SK-N-SH (cell line): ENCODE data around the gene DCAF11. TPM values are rescaled to one million over a fixed set of nuclear protein-coding genes. Genes with fewer than 3 reads are reported as not detected.

ENCODE experiments used
- CTCF ChIA-PET: fragments of 300-600, 350-600 bp; formaldehyde crosslinking; extraction: SDS; loops from one replicate; lab custom pipeline; 2021; lab: Yijun Ruan, JAX
- POLR2A ChIA-PET: fragments of 350-600 bp; sonication (Branson Sonifier 250); formaldehyde crosslinking; extraction: SDS; loops from one replicate; lab custom pipeline; 2020; ENCODE audit warnings: antibody characterized with exemption, inconsistent platforms; lab: Yijun Ruan, JAX
- DNase-seq: peaks from one replicate; pipeline ENCODE4 v3.0.0; 2012
- H2AFZ ChIP-seq: fragments of 200-600 bp; sonication (generic); 2 replicates; pipeline ENCODE4 v1.8.1; 2016; ENCODE audit warnings: antibody characterized with exemption, mild to moderate bottlenecking, low read depth
- H3F3A ChIP-seq: fragments of 200-600 bp; sonication (generic); replicated peaks from 2 replicates; pipeline ENCODE3; 2016; ENCODE audit warnings: antibody characterized with exemption, mild to moderate bottlenecking; ENCODE audit not compliant: insufficient read depth
- H3K27ac ChIP-seq, 2 experiments: fragments of 200-500 bp in 1 of 2; fragments of 200-600 bp in 1 of 2; sonication (Bioruptor generic) in 1 of 2; sonication (generic), shearing (Covaris generic) in 1 of 2; 2 replicates each; pipeline versions ENCODE4 v1.5.1 to v1.6.1; 2014 to 2016; ENCODE audit warnings: low read depth in 2 of 2, inconsistent platforms in 1 of 2, low read length in 1 of 2, mild to moderate bottlenecking in 1 of 2, mixed read lengths in 1 of 2
- H3K27me3 ChIP-seq: fragments of 200-600 bp; sonication (generic), shearing (Covaris generic); 2 replicates; pipeline ENCODE4 v1.6.1; 2016; ENCODE audit warnings: mixed run types; ENCODE audit not compliant: insufficient read depth
- H3K36me3 ChIP-seq, 2 experiments: fragments of 200-500 bp in 1 of 2; fragments of 200-600 bp in 1 of 2; sonication (Bioruptor generic) in 1 of 2; sonication (generic) in 1 of 2; replicated peaks in 1 of 2; 2 replicates each; pipeline versions ENCODE3 to v1.5.1; 2014 to 2016; ENCODE audit warnings: low read length in 1 of 2, mild to moderate bottlenecking in 1 of 2; ENCODE audit not compliant: insufficient read depth in 2 of 2, control insufficient read depth in 1 of 2
- H3K4me1 ChIP-seq, 2 experiments: fragments of 200-500 bp in 1 of 2; fragments of 200-600 bp in 1 of 2; sonication (Bioruptor generic) in 1 of 2; sonication (generic), shearing (Covaris generic) in 1 of 2; 2 replicates each; pipeline versions ENCODE4 v1.5.1 to v1.6.1; 2014 to 2016; ENCODE audit warnings: low read depth in 1 of 2, low read length in 1 of 2, mixed run types in 1 of 2; ENCODE audit not compliant: insufficient read depth in 2 of 2, control insufficient read depth in 1 of 2
- H3K4me2 ChIP-seq: fragments of 200-600 bp; sonication (generic), shearing (Covaris generic); 2 replicates; pipeline ENCODE4 v1.6.1; 2017; ENCODE audit warnings: mixed run types
- H3K4me3 ChIP-seq, 2 experiments: fragments of 200-500 bp in 1 of 2; fragments of 200-600 bp in 1 of 2; sonication (Bioruptor generic) in 1 of 2; sonication (generic), shearing (Covaris generic) in 1 of 2; 2 replicates each; pipeline versions ENCODE4 v1.5.1 to v1.8.1; 2014 to 2016; ENCODE audit warnings: low read depth in 2 of 2, inconsistent platforms in 1 of 2, low read length in 1 of 2, mild to moderate bottlenecking in 1 of 2, mixed read lengths in 1 of 2, moderate library complexity in 1 of 2
- H3K79me2 ChIP-seq: fragments of 200-600 bp; sonication (generic); 2 replicates; pipeline ENCODE4 v1.8.1; 2017; ENCODE audit warnings: mild to moderate bottlenecking; ENCODE audit not compliant: insufficient read depth
- H3K9ac ChIP-seq: fragments of 200-600 bp; sonication (generic); 2 replicates; pipeline ENCODE4 v1.6.1; 2017; ENCODE audit warnings: mixed run types
- H3K9me2 ChIP-seq: fragments of 200-600 bp; sonication (generic); 2 replicates; pipeline ENCODE4 v1.6.1; 2017; ENCODE audit warnings: mixed run types
- H3K9me3 ChIP-seq: fragments of 200-600 bp; sonication (generic); 2 replicates; pipeline ENCODE4 v1.6.1; 2017; ENCODE audit warnings: mixed run types, mild to moderate bottlenecking, moderate library complexity
- H4K20me1 ChIP-seq: fragments of 200-600 bp; sonication (generic); 2 replicates; pipeline ENCODE4 v1.6.1; 2017; ENCODE audit warnings: mild to moderate bottlenecking, mixed run types; ENCODE audit not compliant: insufficient read depth
- CHD2 ChIP-seq: fragments of 150-350 bp; IDR thresholded peaks from 2 replicates; pipeline ENCODE4 v1.6.1; 2018; ENCODE audit warnings: low read length; ENCODE audit not compliant: partially characterized antibody
- EP300 ChIP-seq, 2 experiments: IDR thresholded peaks; 2 replicates each; pipeline versions ENCODE4 v1.4.0 to v1.6.1; 2012; ENCODE audit warnings: borderline replicate concordance in 1 of 2, low read depth in 1 of 2, low read length in 1 of 2
- EZH2phosphoT487 ChIP-seq: fragments of 200-600 bp; sonication (generic); IDR thresholded peaks from 2 replicates; pipeline ENCODE4 v1.6.1; 2017; ENCODE audit warnings: low read depth, mixed run types, mild to moderate bottlenecking, antibody characterized with exemption, moderate library complexity, borderline replicate concordance
- FOSL2 ChIP-seq: IDR thresholded peaks from 2 replicates; pipeline ENCODE4 v1.4.0; 2012; ENCODE audit warnings: low read depth, mild to moderate bottlenecking, moderate library complexity, borderline replicate concordance
- FOXM1 ChIP-seq: IDR thresholded peaks from 2 replicates; pipeline ENCODE4 v1.4.0; 2012; ENCODE audit warnings: low read depth, mild to moderate bottlenecking
- JUND ChIP-seq: IDR thresholded peaks from 2 replicates; pipeline ENCODE4 v1.4.0; 2012
- MXI1 ChIP-seq: IDR thresholded peaks from 2 replicates; pipeline ENCODE4 v1.6.1; 2012; ENCODE audit warnings: mild to moderate bottlenecking, low read depth, low read length, improper control_type of control experiment
- NRF1 ChIP-seq: IDR thresholded peaks from 2 replicates; pipeline ENCODE4 v1.6.1; 2012; ENCODE audit warnings: low read depth, mild to moderate bottlenecking, low read length
- RCOR1 ChIP-seq: fragments of 150-350 bp; IDR thresholded peaks from 2 replicates; pipeline ENCODE4 v1.6.1; 2017; ENCODE audit warnings: antibody characterized with exemption, low read length
- REST ChIP-seq: IDR thresholded peaks from 2 replicates; pipeline ENCODE4 v1.6.1; 2012; ENCODE audit warnings: mild to moderate bottlenecking, low read depth, low read length, moderate library complexity
- SIN3A ChIP-seq: IDR thresholded peaks from 2 replicates; pipeline ENCODE4 v1.6.1; 2012; ENCODE audit warnings: low read depth, mild to moderate bottlenecking, low read length, moderate library complexity, borderline replicate concordance
- SMC3 ChIP-seq: IDR thresholded peaks from 2 replicates; pipeline ENCODE4 v1.6.1; 2012; ENCODE audit warnings: low read depth, low read length, improper control_type of control experiment
- TAF1 ChIP-seq: IDR thresholded peaks from 2 replicates; pipeline ENCODE4 v1.6.1; 2012; ENCODE audit warnings: low read depth, mild to moderate bottlenecking, low read length, moderate library complexity, borderline replicate concordance
- TEAD4 ChIP-seq: IDR thresholded peaks from 2 replicates; pipeline ENCODE4 v1.4.0; 2012; ENCODE audit warnings: mild to moderate bottlenecking, borderline replicate concordance; ENCODE audit not compliant: insufficient read depth
- USF1 ChIP-seq: IDR thresholded peaks from 2 replicates; pipeline ENCODE4 v1.4.0; 2012; ENCODE audit warnings: low read depth, borderline replicate concordance
- YY1 ChIP-seq: IDR thresholded peaks from 2 replicates; pipeline ENCODE4 v1.4.0; 2012; ENCODE audit warnings: low read depth, mild to moderate bottlenecking
- WGBS: methylation state at CpG from one replicate; pipeline ENCODE4 v1.1.6; 2017; ENCODE audit warnings: low lambda C conversion rate; 5-methylcytosine and 5-hydroxymethylcytosine counted together
- polyA plus RNA-seq, 3 experiments: library from polyadenylated mRNA; depleted of rRNA; stranded (reverse); fragments of >200 nt; gene quantifications; 2 replicates each; pipeline ENCODE4 v1.2.3, GENCODE V29; 2012

The DCAF11 gene
- polyA plus RNA-seq, 1 of the 3 experiments (the other 2 are of a cell fraction), result 34.6 TPM

DNA sequence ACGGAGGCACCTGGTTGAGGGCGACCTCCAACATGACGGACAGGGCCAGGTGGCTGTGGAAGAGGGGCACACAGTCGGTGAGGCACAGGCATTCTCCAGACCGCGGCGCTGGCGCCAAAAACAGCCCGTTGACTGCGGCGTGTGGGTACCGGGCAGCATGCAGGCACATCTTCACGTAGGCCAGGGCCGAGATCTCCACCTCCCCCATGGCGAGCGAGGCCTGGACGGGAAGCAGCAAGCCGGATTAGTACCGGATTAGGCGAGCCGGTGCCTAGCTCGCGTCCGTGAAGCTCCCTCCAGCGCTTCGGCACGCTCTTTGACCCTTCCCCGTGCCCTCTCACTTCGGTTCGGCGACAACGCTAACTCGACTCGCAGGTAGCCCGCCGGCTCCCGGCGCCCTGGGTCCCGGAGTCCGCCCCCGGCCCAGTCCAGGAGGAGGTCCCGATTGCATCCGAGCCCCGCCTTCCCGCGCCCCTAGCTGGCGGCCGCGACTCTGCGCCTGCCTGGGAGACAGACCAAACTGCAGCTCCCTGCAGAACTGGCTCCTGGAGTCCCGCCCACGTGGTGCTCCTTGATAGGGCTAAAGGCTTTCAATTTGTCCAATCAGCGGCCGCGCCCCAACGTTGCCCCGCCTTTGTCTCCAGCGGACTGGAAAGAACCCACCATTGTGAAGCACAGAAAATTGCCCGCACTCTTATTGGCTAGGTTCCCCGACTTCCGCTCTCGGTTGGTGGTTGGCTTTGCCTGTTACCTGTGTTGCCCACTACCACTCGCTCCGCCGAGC lies 26.7 kb downstream of the DCAF11 start, which contains the start of gene EMC9 (continued):
- TF ChIP-seq REST (0 out of 2 replicates have a peak, but pooled peaks have one; percentile 17), EP300 (IDR thresholded peaks at IDR 0.05; ENCODE audit: borderline replicate concordance in 1 of 2, low read depth in 1 of 2, low read length in 1 of 2) (no peak; a peak in 1 of 4 replicates), TAF1 (peak; percentile 77), EZH2phosphoT487 (no peak), TEAD4 (no peak), FOSL2 (no peak), JUND (no peak), SMC3 (no peak), USF1 (peak; percentile 62; the same call in 1 of the 2 replicates), FOXM1 (no peak), NRF1 (peak; percentile 72), CHD2 (peak; percentile 69)

GRCh38 chr14:24143511-24143910 lies 28.9 kb downstream of the DCAF11 start:
- WGBS, result 86% methylated on average over 2 of the region's 2 CpGs
- Histone ChIP-seq H3K79me2 (peaks cover 67% of the 10 kb centered on the region), H3F3A (peaks cover 20% of the 10 kb centered on the region), H2AFZ (no peak overlapping the region)
- DNase-seq, result no peak
- TF ChIP-seq SIN3A, result no peak
- no peak for TF ChIP-seq TEAD4
- no peak for TF ChIP-seq YY1
- TF ChIP-seq MXI1, result no peak
- TF ChIP-seq RCOR1, result no peak
- no peak for TF ChIP-seq USF1
- TF ChIP-seq, all 33 proteins: peak for 0
- H3K9ac ChIP-seq, result no peak overlapping the region
- no peak overlapping the region for H3K27ac ChIP-seq
- CTCF ChIA-PET, result interaction anchor here (0.9 kb wide), 1 partner anchor 35 kb away, joined by 4 read pairs; no protein-coding TSS in a partner anchor
- H3K27me3 ChIP-seq, result no peaks in the 10 kb centered on the region
- H3K36me3 ChIP-seq, result peaks cover 24 to 33% of the 10 kb centered on the region in 2 experiments
- no peaks in the 10 kb centered on the region for H3K9me2 ChIP-seq
- no peak overlapping the region for H3K4me2 ChIP-seq
- peaks cover 14 to 32% of the 10 kb centered on the region in 2 experiments for H3K4me1 ChIP-seq
- peaks cover 4% of the 10 kb centered on the region; the same call in 1 of the 2 replicates for H4K20me1 ChIP-seq
- no peaks in the 10 kb centered on the region for H3K9me3 ChIP-seq
- no peak overlapping the region for H3K4me3 ChIP-seq
- POLR2A ChIA-PET, result no interaction called here
